Measurements from ENCODE around the gene DRICH1.

- TF ChIP-seq, protein P1, sequence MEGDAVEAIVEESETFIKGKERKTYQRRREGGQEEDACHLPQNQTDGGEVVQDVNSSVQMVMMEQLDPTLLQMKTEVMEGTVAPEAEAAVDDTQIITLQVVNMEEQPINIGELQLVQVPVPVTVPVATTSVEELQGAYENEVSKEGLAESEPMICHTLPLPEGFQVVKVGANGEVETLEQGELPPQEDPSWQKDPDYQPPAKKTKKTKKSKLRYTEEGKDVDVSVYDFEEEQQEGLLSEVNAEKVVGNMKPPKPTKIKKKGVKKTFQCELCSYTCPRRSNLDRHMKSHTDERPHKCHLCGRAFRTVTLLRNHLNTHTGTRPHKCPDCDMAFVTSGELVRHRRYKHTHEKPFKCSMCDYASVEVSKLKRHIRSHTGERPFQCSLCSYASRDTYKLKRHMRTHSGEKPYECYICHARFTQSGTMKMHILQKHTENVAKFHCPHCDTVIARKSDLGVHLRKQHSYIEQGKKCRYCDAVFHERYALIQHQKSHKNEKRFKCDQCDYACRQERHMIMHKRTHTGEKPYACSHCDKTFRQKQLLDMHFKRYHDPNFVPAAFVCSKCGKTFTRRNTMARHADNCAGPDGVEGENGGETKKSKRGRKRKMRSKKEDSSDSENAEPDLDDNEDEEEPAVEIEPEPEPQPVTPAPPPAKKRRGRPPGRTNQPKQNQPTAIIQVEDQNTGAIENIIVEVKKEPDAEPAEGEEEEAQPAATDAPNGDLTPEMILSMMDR (IDR thresholded peaks at IDR 0.05) = no peak
- TF ChIP-seq POLR2AphosphoS5 (IDR thresholded peaks at IDR 0.05) (no peak), POLR2A (IDR thresholded peaks at IDR 0.05) (no peak)
These were observed 62.4 kb downstream of the DRICH1 start for GRCh38 chr22:23569716-23570115.
